Measurements from ENCODE around the gene DYNLRB2.

The DYNLRB2 gene

GRCh38 chr16:80530479-80530878, 10.3 kb upstream of the DYNLRB2 start:
- Mint-ChIP-seq H3K4me1 (no peaks in the 10 kb centered on the region), H3K27me3 (peaks cover 15% of the 10 kb centered on the region), H3K27ac (no peak overlapping the region), H3K4me3 (no peak overlapping the region), H3K9me3 (no peaks in the 10 kb centered on the region)
- DNase-seq (no peak), ATAC-seq (no peak)

DNA sequence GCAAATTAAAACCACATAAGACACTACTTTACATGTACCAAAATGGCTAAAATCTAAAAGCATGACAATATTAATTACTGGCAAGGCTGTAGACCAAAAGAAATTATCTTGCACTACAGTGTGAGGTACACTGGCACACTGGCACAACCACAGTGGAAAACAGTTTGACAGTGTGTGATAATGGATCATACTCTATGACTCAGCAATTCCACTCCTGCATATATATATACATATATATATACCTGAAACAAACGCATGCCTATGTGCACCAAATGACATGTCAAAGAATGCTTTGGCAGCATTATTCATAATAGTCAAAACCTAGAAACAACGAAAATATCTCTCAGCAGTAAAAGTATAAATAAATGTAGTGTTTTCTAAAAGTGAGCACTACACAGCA, 4.6 kb upstream of the DYNLRB2 start:
- ATAC-seq (no peak), DNase-seq (no peak)
- peaks cover 3 to 9% of the 10 kb centered on the region in 2 donors for H3K9me3 Mint-ChIP-seq
- peaks cover 23% of the 10 kb centered on the region for H3K27me3 Mint-ChIP-seq
- H3K4me3 Mint-ChIP-seq: no peak overlapping the region
- peak overlapping the region in 1 of 2 donors; percentile 6 for H3K27ac Mint-ChIP-seq
- H3K4me1 Mint-ChIP-seq: peaks cover 17% of the 10 kb centered on the region

GRCh38 chr16:80541306-80541694, 507 bp downstream of the DYNLRB2 start:
- H3K4me1 Mint-ChIP-seq: peaks cover 22% of the 10 kb centered on the region
- peak overlapping the region; percentile 98 to 99 for H3K27ac Mint-ChIP-seq
- H3K27me3 Mint-ChIP-seq: peaks cover 8% of the 10 kb centered on the region
- ATAC-seq: no peak
- peaks cover 3 to 9% of the 10 kb centered on the region in 2 donors for H3K9me3 Mint-ChIP-seq
- H3K4me3 Mint-ChIP-seq: peak overlapping the region; percentile 95 to 96
- no peak for DNase-seq

- Mint-ChIP-seq H3K27me3 (peaks cover 8% of the 10 kb centered on the region), H3K4me1 (peaks cover 22% of the 10 kb centered on the region), H3K27ac (no peak overlapping the region), H3K4me3 (no peak overlapping the region), H3K9me3 (peaks cover 3 to 9% of the 10 kb centered on the region in 2 donors)
- ATAC-seq (no peak), DNase-seq (no peak)
Measured at GRCh38 chr16:80543162-80543561, 2.4 kb downstream of the DYNLRB2 start.

DNA sequence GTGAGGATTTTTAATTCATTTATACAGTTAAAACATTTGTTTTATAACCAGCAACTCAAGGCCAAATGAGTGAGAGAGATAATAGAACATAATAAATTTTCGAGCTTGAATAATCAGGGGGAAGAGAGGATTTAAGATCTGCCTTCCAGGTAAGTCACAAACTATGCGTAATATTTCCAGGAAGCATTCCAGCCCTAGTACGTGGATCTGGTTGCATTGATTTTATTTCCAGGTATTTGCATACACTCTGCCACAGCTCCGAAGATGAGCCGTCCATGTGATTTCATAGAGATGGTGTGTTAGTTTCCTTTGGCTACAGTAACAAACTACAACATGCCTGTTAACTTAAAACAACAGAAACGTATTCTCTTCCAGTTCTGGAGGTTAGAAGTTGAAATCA, 3.5 kb downstream of the DYNLRB2 start:
- ATAC-seq: no peak
- Mint-ChIP-seq H3K27ac (no peak overlapping the region), H3K4me3 (no peak overlapping the region), H3K9me3 (peaks cover 3 to 9% of the 10 kb centered on the region in 2 donors), H3K4me1 (peaks cover 22% of the 10 kb centered on the region), H3K27me3 (no peaks in the 10 kb centered on the region)
- no peak for DNase-seq

DNA sequence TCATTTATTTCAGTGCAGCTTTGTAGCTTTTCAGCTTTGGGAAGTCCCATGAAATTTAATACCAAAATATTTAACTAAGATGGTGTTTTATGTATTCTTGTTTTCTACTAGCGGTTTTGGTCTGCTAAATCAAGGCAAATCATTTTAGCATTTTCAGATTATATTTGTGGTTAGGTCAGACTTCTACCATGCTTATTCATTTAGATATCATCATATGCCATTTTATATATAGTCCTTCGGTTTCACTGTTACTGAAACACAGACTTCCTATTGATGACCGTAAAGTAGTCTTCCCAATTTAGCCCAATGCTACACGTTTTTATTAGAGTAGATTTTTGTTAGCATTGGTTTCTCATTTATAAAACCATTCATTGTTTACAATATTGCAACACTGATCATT, 5.5 kb downstream of the DYNLRB2 start:
- Mint-ChIP-seq H3K27me3 (no peaks in the 10 kb centered on the region), H3K27ac (no peak overlapping the region), H3K9me3 (no peaks in the 10 kb centered on the region), H3K4me3 (no peak overlapping the region), H3K4me1 (peaks cover 5% of the 10 kb centered on the region)
- no peak for DNase-seq
- no peak for ATAC-seq

- Mint-ChIP-seq H3K27me3 (no peaks in the 10 kb centered on the region), H3K4me3 (no peak overlapping the region), H3K9me3 (no peaks in the 10 kb centered on the region), H3K4me1 (no peaks in the 10 kb centered on the region), H3K27ac (peak overlapping the region in 1 of 2 donors; percentile 74)
- no peak for ATAC-seq
- no peak for DNase-seq
Measured at GRCh38 chr16:80547145-80547544, 6.4 kb downstream of the DYNLRB2 start.

DNA sequence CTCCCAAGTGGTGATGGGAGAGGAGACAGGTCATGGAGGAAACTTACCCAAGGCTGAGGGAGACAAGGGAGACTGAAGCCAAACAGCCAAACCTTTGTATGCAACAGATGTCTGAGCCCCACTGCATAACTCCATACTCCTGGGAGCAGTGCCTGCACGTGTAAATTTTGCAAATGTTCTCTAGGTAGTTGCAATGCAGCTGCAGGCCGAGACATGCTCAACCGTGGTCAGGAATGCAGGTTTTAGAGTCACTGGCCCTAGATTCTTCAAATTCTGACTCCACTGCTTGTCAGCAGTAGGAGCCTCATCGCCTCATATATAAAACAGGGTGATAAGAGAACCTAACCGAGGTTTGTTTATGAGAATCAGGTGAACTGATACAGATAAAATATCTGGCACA, 11.5 kb downstream of the DYNLRB2 start:
- Mint-ChIP-seq H3K27ac (no peak overlapping the region), H3K9me3 (no peaks in the 10 kb centered on the region), H3K27me3 (no peaks in the 10 kb centered on the region), H3K4me1 (peaks cover 13% of the 10 kb centered on the region), H3K4me3 (no peak overlapping the region)
- ATAC-seq (no peak), DNase-seq (no peak)

- H3K4me1 Mint-ChIP-seq: peaks cover 13% of the 10 kb centered on the region
- no peaks in the 10 kb centered on the region for H3K9me3 Mint-ChIP-seq
- no peak for DNase-seq
- H3K27ac Mint-ChIP-seq: no peak overlapping the region
- H3K27me3 Mint-ChIP-seq: no peaks in the 10 kb centered on the region
- no peak overlapping the region for H3K4me3 Mint-ChIP-seq
- no peak for ATAC-seq
Measured at GRCh38 chr16:80554033-80554432, 13.2 kb downstream of the DYNLRB2 start.

GRCh38 chr16:80556481-80556880, 15.7 kb downstream of the DYNLRB2 start:
- Mint-ChIP-seq H3K27me3 (peaks cover 6% of the 10 kb centered on the region), H3K4me1 (peaks cover 13% of the 10 kb centered on the region), H3K4me3 (no peak overlapping the region), H3K27ac (no peak overlapping the region), H3K9me3 (no peaks in the 10 kb centered on the region)
- no peak for DNase-seq
- no peak for ATAC-seq

- no peak overlapping the region for H3K27ac Mint-ChIP-seq
- no peaks in the 10 kb centered on the region for H3K9me3 Mint-ChIP-seq
- DNase-seq (no peak), ATAC-seq (no peak)
- peaks cover 13% of the 10 kb centered on the region for H3K4me1 Mint-ChIP-seq
- peaks cover 6% of the 10 kb centered on the region for H3K27me3 Mint-ChIP-seq
- no peak overlapping the region for H3K4me3 Mint-ChIP-seq
Measured at GRCh38 chr16:80557037-80557436, 16.2 kb downstream of the DYNLRB2 start.

- Mint-ChIP-seq H3K27me3 (peaks cover 6% of the 10 kb centered on the region), H3K9me3 (no peaks in the 10 kb centered on the region), H3K4me3 (no peak overlapping the region), H3K27ac (no peak overlapping the region), H3K4me1 (peaks cover 6% of the 10 kb centered on the region)
- DNase-seq (no peak), ATAC-seq (no peak)
Measured at GRCh38 chr16:80559369-80559768, 18.6 kb downstream of the DYNLRB2 start.

GRCh38 chr16:80563066-80563465, 22.3 kb downstream of the DYNLRB2 start:
- Mint-ChIP-seq H3K27ac (no peak overlapping the region), H3K27me3 (peaks cover 6% of the 10 kb centered on the region), H3K4me1 (peaks cover 22% of the 10 kb centered on the region), H3K9me3 (peaks cover 10 to 12% of the 10 kb centered on the region in 2 donors), H3K4me3 (no peak overlapping the region)
- DNase-seq (no peak), ATAC-seq (no peak)

DNA sequence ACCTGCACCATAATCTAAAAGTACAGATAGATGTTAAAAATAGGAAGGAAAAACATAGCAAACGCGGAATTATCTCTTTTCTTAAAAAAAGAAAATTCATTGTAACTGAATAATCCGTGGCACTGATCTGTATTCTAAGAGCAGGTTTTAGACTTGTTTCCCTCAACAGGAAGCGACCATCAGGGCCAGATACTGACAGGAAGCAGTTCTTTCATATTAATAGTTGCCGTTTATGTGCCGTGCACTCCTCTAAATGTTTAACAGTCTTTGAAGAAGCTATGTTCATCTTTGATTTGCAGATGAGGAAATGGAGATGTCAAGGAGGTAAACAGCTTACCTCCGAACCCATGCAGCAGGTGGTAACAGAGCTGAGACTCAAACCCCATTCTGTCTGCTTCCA, 23.6 kb downstream of the DYNLRB2 start:
- DNase-seq (no peak), ATAC-seq (no peak)
- Mint-ChIP-seq H3K9me3 (peaks cover 10 to 12% of the 10 kb centered on the region in 2 donors), H3K27me3 (peaks cover 6% of the 10 kb centered on the region), H3K27ac (peak overlapping the region; percentile 71 to 72), H3K4me3 (peak overlapping the region in 1 of 2 donors; percentile 13), H3K4me1 (peaks cover 30% of the 10 kb centered on the region)

DNA sequence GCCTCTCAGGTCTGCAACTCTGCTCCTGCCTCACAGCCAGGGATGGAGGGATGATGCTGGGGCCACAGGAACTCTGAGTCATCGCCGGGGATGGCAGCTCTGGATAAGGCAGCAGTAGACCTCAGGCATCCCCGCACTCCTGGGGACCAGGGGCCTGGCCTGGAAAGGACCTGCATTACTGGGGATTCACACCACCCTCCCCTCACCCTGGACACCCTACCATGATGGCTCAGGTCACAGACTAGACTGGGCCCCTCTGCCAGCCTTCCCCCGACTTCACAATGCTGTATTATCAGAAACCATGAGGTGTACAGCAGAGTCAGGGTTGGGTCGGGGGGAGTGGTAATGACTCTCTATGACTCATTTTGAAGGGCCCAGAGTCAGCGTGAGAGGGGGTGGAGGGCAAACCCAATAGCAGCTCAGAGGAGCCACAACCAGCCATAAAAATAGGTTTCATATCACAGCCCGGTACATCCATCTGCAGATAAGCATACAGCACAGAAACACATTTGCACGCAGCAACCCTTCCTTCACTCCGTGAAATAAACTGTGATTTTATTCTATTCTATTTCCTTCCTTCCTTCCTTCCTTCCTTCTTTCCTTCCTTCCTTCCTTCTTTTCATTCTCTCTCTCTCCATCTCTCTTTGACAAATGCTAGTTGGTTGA, 28.8 kb downstream of the DYNLRB2 start:
- H3K9me3 Mint-ChIP-seq: peaks cover 15 to 25% of the 10 kb centered on the region in 2 donors
- peaks cover 42% of the 10 kb centered on the region for H3K4me1 Mint-ChIP-seq
- H3K27ac Mint-ChIP-seq: peak overlapping the region; percentile 52 to 83
- ATAC-seq: peak; percentile 99
- H3K4me3 Mint-ChIP-seq: peak overlapping the region; percentile 11 to 65
- H3K27me3 Mint-ChIP-seq: no peaks in the 10 kb centered on the region
- DNase-seq: peak; percentile 79 to 86

GRCh38 chr16:80570106-80570478, 29.3 kb downstream of the DYNLRB2 start:
- H3K27me3 Mint-ChIP-seq: no peaks in the 10 kb centered on the region
- DNase-seq (peak in 1 of 2 donors; percentile 18), ATAC-seq (peak; percentile 27)
- peaks cover 15 to 25% of the 10 kb centered on the region in 2 donors for H3K9me3 Mint-ChIP-seq
- peak overlapping the region; percentile 11 to 65 for H3K4me3 Mint-ChIP-seq
- H3K4me1 Mint-ChIP-seq: peaks cover 37% of the 10 kb centered on the region
- peak overlapping the region in 1 of 2 donors; percentile 83 for H3K27ac Mint-ChIP-seq

- Mint-ChIP-seq H3K4me3 (no peak overlapping the region), H3K4me1 (peaks cover 31% of the 10 kb centered on the region), H3K27ac (no peak overlapping the region), H3K27me3 (no peaks in the 10 kb centered on the region), H3K9me3 (peaks cover 5 to 13% of the 10 kb centered on the region in 2 donors)
- DNase-seq: no peak
- ATAC-seq: no peak
Measured at GRCh38 chr16:80573700-80574120, 32.9 kb downstream of the DYNLRB2 start.

Measured in stimulated activated naive CD8-positive, alpha-beta T cell treated with anti-CD3 and anti-CD28 coated beads, Interleukin-15, amount 100 ng/mL, for 72 hours (primary cell).